Hippocampal formation (tissue), 2 donors: ENCODE results near the gene UTP14C.
"Not testable (repeated sequence)": the region's sequence is repeated elsewhere in the genome, so short reads cannot be mapped to it uniquely, and the experiment has no call there.

Experiments used
- DNase-seq, 2 donors: peaks; one replicate each; lab custom pipeline; 2025; lab: John Stamatoyannopoulos, UW

Gene UTP14C, protein sequence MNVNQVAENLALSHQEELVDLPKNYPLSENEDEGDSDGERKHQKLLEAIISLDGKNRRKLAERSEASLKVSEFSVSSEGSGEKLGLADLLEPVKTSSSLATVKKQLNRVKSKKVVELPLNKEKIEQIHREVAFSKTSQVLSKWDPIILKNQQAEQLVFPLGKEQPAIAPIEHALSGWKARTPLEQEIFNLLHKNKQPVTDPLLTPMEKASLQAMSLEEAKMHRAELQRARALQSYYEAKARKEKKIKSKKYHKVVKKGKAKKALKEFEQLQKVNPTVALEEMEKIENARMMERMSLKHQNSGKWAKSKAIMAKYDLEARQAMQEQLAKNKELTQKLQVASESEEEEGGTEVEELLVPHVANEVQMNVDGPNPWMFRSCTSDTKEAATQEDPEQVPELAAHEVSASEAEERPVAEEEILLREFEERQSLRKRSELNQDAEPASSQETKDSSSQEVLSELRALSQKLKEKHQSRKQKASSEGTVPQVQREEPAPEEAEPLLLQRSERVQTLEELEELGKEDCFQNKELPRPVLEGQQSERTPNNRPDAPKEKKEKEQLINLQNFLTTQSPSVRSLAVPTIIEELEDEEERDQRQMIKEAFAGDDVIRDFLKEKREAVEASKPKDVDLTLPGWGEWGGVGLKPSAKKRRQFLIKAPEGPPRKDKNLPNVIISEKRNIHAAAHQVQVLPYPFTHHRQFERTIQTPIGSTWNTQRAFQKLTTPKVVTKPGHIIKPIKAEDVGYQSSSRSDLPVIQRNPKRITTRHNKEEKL

DNA sequence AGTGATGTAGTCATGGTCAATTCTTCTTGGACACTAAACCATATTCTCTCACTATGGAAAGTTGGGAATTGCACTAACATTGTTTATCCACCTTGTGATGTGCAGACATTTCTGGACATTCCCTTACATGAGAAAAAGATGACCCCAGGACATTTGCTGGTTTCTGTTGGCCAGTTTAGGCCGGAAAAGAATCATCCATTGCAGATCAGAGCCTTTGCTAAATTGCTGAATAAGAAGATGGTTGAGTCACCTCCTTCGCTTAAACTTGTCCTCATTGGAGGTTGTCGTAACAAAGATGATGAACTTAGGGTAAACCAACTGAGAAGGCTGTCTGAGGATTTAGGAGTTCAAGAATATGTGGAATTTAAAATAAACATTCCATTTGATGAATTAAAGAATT lies at the start of gene UTP14C:
UTP14C (plus strand) TSS at position 211 of the 400 bp plus-strand sequence. CDS start 4,114 bp downstream, outside the sequence.
- no peak for DNase-seq

DNA sequence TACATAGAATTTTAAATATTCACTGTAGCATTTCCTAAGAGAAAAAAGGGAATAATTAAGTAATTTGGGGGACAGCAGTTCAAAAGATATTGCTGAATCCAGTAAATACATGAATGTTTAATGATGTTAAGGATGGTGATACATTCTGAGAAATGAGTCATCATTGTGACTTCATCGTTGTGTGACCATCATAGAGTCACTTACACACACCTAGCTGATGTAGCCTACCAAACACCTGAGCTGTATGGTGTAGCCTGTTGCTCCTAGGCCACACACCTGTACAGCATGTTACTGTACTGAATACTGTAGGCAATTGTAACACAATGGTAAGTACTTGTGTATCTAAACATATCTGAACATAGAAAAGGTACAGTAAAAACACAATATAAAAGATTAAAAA lies 48.1 kb upstream of the UTP14C start:
- DNase-seq, result no peak

DNA sequence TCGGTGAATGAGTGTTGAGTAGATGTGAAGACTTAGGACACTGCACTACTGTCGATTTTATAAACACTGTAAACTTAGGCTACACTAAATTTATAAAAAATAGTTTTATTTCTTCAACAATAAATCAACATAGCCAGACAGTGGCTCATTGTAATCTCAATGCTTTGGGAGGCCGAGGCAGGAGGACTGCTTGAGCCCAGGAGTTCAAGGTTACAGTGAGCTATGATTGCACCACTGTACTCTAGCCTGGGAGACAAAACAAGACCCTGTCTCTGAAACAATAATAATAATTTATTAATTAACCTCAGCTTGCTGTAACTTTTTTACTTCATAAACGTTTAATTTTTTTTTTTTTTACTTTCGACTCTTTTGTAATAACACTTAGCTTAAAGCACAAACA lies 47.6 kb upstream of the UTP14C start:
- DNase-seq, result no peak

DNA sequence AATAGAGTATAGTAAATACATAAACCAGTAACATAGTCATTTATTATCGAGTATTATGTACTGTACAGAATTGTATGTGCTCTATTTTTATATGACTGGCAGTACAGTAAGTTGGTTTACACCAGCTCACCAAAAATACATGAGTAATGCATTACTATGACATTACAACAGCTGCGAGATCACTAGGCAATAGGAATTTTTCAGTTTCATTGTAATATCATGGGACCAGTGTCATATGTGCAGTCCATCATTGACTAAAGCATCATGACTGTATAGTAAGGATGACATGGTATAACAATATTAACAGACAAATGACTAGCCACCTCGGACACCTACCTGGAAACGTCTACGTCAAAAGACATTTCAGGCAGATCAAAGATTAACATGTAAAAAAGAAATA lies 46.9 kb upstream of the UTP14C start:
- no peak for DNase-seq

DNA sequence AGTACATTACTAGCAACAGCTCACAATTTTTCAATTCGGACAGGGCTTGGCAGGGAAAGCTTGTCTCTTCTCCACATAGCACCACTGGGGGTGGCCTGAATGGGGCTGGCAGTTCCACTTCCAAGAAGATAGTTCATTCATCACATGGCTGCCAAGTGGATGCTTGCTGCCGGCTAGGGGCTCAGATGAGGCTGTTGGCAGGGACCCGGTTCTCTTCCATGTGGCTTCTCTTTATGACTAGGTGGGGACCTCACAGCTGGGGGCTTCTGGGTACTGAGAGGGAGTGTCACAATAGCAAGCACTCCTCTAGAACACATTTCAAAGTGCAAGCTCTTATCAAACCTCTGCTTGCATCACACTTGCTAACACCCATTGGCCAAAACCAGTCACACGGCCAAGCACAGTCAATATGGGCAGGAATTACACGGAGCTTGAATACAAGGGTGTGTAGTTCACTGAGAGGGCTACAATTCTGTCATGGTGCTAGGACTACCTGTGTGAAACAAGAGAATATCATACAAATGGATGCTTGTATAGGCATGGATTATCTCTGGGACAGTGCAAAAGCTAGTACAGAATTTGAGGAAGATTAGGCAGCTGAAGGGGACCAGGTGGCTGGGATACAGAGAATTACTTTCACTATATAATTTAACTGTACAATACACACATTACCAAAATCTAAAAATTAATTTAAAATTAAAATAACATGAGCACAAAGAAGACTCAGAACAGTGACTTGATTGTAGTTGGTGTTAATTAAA lies 45.5 kb upstream of the UTP14C start:
- no peak for DNase-seq

DNA sequence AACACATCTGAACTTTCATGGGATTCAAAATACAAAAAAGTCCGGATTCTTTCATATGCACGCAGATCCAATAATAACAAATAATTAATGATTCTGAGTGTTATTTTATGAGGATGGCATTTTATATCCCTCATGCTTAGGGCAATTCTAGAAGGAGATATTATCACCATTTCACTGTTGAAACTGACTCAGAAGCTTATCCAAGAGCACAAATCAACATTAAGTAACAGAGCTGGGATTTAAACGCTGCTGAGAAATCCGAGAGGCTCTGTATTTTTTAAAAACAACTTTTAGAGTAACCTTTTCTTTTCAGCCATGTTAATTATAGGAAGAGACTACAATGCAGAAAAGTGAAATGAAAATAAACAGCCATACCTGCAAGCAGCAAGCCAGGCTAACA lies 43.6 kb upstream of the UTP14C start:
- DNase-seq, result no peak

DNA sequence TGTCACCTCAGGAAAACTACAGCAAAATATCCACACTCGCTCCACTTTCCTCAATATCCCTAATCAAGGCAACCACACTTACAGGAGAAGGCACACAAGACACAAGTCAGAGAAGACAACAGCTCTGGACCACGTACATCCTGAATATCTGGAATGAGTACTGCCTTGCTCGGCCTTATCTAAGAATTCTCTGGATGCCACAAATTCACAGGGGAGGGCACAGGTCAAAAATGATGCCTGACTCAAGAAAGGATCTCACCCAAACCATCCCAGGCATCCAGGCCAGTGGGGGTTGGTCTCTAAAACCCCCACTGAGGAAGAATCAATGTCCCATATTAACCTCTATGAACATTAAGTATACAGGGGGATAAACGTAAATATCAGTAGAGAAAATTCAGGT lies 43.1 kb upstream of the UTP14C start:
- DNase-seq, result no peak

DNA sequence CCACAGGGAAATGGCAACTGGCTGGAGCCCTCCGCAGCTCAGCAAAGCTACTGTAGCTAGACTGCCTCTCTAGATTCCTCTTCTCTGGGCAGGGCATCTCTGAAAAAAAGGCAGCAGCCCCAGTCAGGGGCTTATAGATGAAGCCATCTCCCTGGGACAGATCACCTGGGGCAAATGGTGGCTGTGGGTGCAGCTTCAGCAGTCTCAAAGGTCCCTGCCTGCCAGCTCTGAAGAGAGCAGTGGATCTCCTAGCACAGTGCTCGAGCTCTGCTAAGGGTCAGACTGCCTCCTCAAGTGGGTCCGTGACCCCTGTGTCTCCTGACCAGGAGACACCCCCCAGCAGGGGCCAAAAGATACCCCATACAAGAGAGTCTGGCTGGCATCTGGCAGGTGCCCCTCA lies 41.2 kb upstream of the UTP14C start:
- not testable (repeated sequence) for DNase-seq

DNA sequence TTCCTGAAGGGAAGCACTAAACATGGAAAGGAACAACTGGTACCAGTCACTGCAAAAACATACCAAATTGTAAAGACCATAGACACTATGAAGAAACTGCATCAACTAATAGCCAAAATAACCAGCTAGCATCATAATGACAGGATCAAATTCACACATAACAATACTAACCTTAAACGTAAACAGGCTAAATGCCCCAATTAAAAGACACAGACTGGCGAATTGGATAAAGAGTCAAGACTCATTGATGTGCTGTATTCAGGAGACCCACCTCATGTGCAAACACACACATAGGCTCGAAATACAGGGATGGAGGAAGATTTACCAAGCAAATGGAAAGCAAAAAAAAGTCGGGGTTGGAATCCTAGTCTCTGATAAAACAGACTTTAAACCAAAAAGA lies 39.6 kb upstream of the UTP14C start:
- DNase-seq, result not testable (repeated sequence)

DNA sequence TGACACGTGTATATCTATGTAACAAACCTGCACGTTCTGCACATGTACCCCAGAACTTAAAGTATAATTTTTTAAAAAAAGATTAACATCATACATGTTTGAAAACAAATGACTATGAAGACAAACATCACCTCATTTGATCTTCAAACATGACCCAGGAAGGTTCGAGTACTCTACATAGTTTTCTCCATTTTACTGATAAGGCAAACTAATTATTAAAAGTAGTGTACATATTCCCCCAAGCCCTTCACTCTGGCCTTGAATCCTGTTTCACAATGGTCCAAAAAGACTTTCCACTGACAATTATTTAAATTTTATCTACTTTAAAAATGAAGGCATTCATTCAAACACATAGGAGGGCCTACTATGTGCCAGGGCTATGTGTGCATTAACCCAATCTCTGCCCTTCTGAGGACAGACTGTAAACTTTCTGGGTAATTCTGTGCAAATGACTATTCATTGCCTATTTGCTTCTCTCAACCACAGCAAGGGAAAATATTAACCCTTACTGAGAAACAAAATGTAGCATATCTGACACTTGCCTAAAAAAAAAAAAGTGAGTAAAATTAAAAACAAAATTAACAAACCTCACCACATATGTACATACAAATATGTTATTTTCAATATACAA lies 35.4 kb upstream of the UTP14C start:
- DNase-seq, result no peak

DNA sequence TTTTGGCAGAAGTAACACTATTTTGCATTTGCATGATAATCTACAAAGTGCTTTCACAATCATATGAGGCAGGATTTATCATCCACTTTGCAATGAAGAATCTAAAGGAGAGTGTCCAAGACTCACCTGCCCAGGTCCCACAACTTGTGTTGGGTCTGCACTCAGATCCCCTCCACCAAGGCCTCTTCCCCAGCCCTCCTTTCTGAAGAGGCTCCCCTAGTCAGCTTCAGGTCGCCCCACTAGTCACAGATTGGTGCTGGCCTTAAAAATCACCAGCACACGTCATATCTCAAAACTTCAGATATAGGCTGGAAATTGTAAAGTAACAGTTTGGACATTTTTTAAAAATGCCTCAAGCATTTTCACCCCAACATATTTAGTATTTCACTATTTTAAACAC lies 30.8 kb upstream of the UTP14C start:
- DNase-seq, result no peak

DNA sequence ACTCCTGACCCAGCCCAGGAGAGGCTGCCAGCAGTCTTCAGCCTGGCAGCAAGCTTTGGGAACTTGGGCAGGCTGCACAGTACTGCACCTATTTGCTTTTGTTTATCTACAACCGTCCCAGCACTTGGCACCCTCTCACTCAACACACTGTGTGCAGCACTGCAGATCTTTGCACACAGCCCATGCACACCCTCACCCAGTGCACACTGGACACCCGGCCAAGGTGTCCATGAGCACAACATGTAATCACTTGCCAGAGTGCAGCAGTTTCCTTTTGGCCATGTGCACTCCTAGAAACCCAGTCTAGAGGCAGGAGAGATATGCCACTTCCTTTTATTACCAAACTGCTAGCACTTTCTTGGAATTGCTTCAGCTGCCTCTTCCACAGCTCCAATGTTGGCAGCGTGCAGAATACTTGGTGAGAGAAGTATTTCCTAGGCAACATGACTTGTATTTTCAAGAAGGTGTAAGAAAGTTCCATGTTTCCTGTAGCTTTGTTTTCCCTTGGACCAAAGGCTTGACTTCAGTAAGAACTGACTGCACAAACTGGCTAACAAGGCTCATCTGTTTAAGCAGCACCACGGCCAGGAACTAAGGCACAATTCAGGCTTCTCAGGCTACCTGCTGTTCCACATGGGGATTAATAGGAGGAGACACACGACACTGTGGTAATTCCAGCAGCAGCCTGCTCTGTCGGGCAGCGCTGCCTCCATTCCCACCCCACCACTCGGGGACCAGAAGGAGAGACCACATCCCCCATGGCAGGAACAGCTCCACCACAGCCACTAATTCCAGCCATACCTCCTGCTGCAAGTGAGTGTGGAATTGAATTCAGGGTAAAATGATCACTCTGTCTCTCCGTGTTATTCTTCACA lies 28.6 kb upstream of the UTP14C start:
- peak; percentile 41 to 52 for DNase-seq

DNA sequence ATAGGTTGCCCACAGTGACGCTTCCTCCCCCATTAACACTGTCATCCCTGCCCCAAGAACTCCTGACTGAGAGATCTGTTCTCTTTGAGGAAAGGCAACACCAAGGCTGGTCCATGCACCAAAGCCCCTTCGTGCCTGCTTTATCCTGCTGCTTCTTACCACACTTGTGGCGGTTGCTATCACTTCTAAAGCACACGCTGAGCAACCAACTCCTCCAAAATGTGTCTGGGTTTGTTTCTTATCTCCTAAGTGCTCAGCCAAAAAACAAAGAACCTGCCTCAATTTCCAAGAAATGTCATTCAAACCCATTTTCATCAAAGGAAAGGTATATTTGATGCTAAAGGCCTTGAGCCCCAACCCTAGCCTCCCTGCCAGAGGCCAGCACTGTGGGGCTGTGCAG lies 27.9 kb upstream of the UTP14C start:
- DNase-seq, result no peak

DNA sequence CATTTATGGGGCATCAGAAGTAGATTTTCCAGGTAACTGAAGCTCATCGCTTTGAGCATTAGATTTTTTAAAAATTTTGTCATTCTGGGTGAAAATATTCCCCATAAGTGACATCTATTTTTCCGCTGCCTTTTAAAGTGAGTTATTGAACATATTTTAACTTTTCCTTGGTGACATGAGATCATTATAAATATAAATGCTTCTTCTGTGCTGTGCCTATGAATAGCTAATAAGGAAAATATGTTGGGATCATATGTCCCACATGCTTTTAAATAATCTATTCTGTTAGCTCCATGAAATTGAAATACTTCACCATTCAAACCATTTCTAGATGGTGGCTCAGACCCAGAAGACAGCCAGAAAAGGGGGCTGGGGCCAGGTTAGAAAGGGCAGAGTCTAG lies 27.3 kb upstream of the UTP14C start:
- DNase-seq, result no peak

DNA sequence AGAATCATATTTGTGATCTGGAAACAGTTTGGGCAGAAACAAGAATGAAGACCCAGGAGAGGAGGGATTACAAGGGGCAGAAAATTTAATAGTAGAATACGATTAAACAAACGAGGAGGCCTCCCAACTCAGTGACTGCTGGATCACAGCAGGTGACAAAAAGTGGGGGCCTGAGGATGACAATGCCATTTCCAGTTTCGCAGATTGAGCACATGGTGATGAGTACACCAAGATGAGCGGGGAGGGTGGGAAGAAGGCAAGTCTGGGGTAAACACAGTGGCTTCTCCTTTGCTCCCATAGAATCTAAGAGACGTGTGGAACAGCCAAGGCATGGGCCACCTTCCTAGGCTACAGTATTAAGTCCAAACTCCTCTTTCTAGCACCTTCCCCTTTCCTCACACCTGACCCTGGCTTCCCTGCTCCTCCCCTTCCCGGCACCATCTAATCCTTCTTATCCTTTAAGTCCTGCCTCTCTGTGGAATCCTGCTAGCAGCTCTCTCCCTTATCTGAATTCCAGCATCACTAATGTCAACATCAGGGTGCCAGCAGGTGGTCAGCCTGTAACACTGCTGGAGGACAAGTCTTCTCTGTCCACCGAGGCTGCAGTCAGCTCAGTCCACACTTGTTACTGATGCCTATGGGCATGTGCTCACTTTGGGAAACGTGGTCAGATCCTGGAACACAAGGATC lies 26.7 kb upstream of the UTP14C start:
- no peak for DNase-seq

DNA sequence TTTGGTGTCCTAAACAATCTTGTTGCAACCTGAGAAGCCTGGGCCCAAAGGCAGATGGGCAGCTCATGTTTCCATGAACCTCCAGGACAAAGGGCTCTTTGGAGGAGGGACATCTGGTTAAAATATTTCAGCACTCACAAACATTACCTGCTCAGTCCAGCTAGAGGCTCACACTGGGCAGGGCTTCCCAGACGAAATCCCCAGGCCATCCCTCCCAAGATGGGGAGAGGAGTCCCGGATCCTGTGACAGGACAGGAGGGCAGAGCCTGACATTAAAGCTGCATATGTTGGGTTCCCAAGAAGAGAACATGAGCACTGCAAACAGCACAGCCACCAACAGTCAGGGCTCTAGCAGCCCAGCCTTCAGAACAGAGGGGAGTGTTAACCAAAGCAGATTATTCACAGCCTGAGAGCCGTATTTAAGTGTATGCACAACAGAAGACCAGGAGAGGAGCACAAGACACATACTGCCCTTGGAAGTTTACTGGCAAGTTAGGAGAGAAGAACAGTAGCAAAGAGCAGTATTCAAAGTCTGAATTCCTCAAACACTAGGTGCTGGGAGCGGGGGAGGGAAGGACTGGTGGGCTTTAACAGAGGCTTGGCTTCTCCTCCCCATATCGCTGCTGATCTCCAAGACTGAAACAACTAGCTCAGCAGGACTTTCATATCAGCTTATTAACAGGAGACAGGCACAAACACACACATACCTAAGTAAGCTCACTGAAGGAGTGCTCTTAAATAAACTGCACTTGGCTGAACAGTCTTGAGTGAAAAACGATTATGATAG lies 25.6 kb upstream of the UTP14C start:
- DNase-seq, result no peak

DNA sequence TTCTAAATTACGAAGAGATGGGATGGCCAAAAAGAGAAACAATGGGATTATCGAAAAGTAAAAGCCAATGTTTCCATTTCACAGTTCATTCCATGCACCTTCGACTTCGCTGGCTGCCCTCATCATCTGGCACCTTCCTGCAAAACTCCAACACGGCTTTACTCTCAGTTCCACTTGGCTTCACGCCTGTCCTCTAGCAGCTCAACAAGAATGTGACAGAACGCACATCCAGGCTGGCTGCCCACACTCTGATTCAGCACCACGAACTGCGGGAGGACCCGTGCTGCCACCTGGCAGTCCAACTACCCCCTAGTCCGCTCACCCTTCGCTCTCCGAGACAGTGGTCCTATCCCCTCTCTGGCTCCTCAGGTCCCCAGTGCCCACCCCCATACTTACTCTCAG lies 25.0 kb upstream of the UTP14C start:
- DNase-seq, result no peak

DNA sequence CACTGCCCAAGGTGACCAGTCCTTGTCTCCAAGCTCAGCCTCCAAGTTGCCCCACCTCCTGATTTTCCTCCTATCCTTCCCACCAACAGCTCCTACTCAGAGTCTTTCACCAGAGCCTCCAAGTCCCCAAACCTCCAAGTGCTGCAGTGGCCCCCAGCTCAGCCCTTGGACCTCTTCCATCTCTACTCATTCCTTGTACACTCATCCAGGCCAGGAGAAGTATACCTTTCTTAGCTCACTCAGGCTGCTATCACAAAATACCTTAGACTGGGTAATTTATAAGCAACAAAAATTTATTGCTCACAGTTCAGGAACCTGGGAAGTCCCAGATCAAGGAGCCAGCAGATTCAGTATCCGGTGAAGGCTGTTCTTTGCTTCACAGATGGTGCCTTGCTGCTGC lies 24.6 kb upstream of the UTP14C start:
- no peak for DNase-seq

DNA sequence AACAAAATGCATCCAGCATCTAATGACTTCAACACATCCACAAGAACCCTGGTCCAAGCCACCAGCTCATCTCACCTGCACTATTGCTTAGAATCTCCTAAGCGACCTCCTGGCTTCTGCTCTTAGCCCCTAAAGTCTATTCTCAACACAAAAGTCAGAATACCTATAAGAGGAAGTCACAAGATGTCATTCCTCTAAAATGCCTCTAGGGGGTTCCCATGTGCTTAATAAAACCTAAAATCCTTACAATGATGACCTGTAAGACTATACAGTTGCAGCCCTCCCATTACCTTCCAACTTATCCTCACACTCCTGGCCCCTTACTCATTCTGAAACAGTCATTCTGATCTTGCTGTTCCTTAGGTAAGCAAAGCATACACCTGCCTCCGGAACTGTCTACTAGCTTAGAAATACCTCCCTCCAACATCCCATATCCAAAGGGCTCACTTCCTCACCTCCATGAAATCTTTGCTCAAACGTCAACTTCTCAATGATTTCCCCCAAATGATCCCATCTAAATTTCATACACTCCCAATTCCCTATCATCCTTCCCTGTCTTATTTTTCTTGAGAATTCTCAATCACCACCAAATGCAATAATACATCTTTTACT lies 23.3 kb upstream of the UTP14C start:
- peak in 1 of 2 donors; percentile 48 for DNase-seq
